HCT116 (cell line): ENCODE measurements around the gene MAPK8. TPM values are rescaled to one million over a fixed set of nuclear protein-coding genes. Genes with fewer than 3 reads are reported as not detected.

ENCODE experiments used
- ATAC-seq: fragments of 200-7000 bp; cut with Tn5 transposase; 2 replicates; pipeline ENCODE4 v1.9.1; 2020; ENCODE audit warnings: mild to moderate bottlenecking, moderate library complexity
- BruUV-seq: library from RNA; stranded (reverse); fragments of 400-500 nt; replicated peaks from 2 replicates; lab custom pipeline; 2021; lab: Mats Ljungman, UMichigan
- CTCF ChIA-PET: fragments of 300-600 bp; sonication (Branson Sonifier 250); formaldehyde crosslinking; loops from one replicate; lab custom pipeline; 2021; ENCODE audit warnings: antibody characterized with exemption; lab: Charles Lee
- POLR2A ChIA-PET: fragments of 300-600, 350-600 bp; sonication (Branson Sonifier 250); formaldehyde crosslinking; loops from one replicate; lab custom pipeline; 2021; ENCODE audit warnings: antibody characterized with exemption; lab: Charles Lee
- RAD21 ChIA-PET, 2 experiments: fragments of 300-600 bp; sonication (Branson Sonifier 250); formaldehyde crosslinking; loops; one replicate each; lab custom pipeline; 2023; ENCODE audit warnings: low total read pairs in 2 of 2; ENCODE audit not compliant: uncharacterized antibody in 2 of 2, unreplicated experiment in 2 of 2, low non-redundant PET in 1 of 2; lab: Charles Lee
- DNase-seq: peaks from one replicate; pipeline ENCODE4 v3.0.0-alpha.2; 2010; ENCODE audit warnings: low read depth, low spot score
- H2AFZ ChIP-seq: fragments of 200-600 bp; shearing (Covaris generic), sonication (generic); 2 replicates; pipeline ENCODE4 v1.6.1; 2017; ENCODE audit warnings: low read depth, mixed run types, mixed read lengths, antibody characterized with exemption, low read length; ENCODE audit not compliant: poor library complexity, severe bottlenecking
- H3K27ac ChIP-seq: 2 replicates; pipeline ENCODE4 v1.5.1; 2012; ENCODE audit warnings: low read depth, low read length
- H3K27me3 ChIP-seq: fragments of 200-600 bp; sonication (generic); 2 replicates; pipeline ENCODE4 v1.6.1; 2016; ENCODE audit warnings: mixed run types, low read length, mixed read lengths; ENCODE audit not compliant: insufficient read depth
- H3K36me3 ChIP-seq, 2 experiments: fragments of 200-500 bp in 1 of 2; fragments of 200-600 bp in 1 of 2; sonication (Bioruptor generic) in 1 of 2; sonication (generic) in 1 of 2; 2 replicates each; pipeline versions ENCODE4 v1.5.1 to v1.6.1; 2014 to 2016; ENCODE audit warnings: low read length in 2 of 2, inconsistent platforms in 1 of 2, mixed read lengths in 1 of 2, mixed run types in 1 of 2; ENCODE audit not compliant: insufficient read depth in 2 of 2, control insufficient read depth in 1 of 2
- H3K4me1 ChIP-seq, 2 experiments: fragments of 200-600 bp in 1 of 2; sonication (generic) in 1 of 2; 2 replicates each; pipeline versions ENCODE4 v1.5.1 to v1.6.1; 2012 to 2017; ENCODE audit warnings: low read length in 2 of 2, inconsistent platforms in 1 of 2, mild to moderate bottlenecking in 1 of 2, mixed read lengths in 1 of 2, mixed run types in 1 of 2, moderate library complexity in 1 of 2; ENCODE audit not compliant: insufficient read depth in 2 of 2, control insufficient read depth in 1 of 2
- H3K4me2 ChIP-seq: fragments of 200-600 bp; sonication (generic); 2 replicates; pipeline ENCODE4 v1.6.1; 2017; ENCODE audit warnings: mixed run types, low read length, mixed read lengths
- H3K4me3 ChIP-seq, 2 experiments: fragments of 200-600 bp in 1 of 2; sonication (generic) in 1 of 2; replicated peaks in 1 of 2; 2 replicates each; pipeline ENCODE4 v1.5.1; 2011 to 2016; ENCODE audit warnings: low read length in 2 of 2, control low read depth in 1 of 2, low read depth in 1 of 2, mild to moderate bottlenecking in 1 of 2, mixed read lengths in 1 of 2, mixed run types in 1 of 2
- H3K79me2 ChIP-seq: fragments of 200-600 bp; sonication (generic); 2 replicates; pipeline ENCODE4 v1.6.1; 2017; ENCODE audit warnings: mild to moderate bottlenecking, mixed run types, low read length, moderate library complexity, mixed read lengths; ENCODE audit not compliant: insufficient read depth
- H3K9ac ChIP-seq: fragments of 200-600 bp; sonication (generic); 2 replicates; pipeline ENCODE4 v1.6.1; 2016; ENCODE audit warnings: low read length, mixed read lengths
- H3K9me2 ChIP-seq: fragments of 200-600 bp; sonication (generic), shearing (Covaris generic); 2 replicates; pipeline ENCODE4 v1.6.1; 2017; ENCODE audit warnings: mixed run types, mild to moderate bottlenecking, moderate library complexity; ENCODE audit not compliant: insufficient read depth
- H3K9me3 ChIP-seq, 2 experiments: fragments of 200-500 bp in 1 of 2; fragments of 200-600 bp in 1 of 2; sonication (Bioruptor generic) in 1 of 2; sonication (generic) in 1 of 2; 2 replicates each; pipeline ENCODE4 v1.6.1; 2014 to 2017; ENCODE audit warnings: low read length in 2 of 2, mixed read lengths in 2 of 2, inconsistent platforms in 1 of 2, low read depth in 1 of 2, mild to moderate bottlenecking in 1 of 2, mixed run types in 1 of 2, moderate library complexity in 1 of 2; ENCODE audit not compliant: control insufficient read depth in 1 of 2, insufficient read depth in 1 of 2
- H4K20me1 ChIP-seq: fragments of 200-600 bp; sonication (generic), shearing (Covaris generic); 2 replicates; pipeline ENCODE4 v1.6.1; 2017; ENCODE audit warnings: mixed run types, mild to moderate bottlenecking, moderate library complexity; ENCODE audit not compliant: insufficient read depth
- ATF3 ChIP-seq: IDR thresholded peaks from 2 replicates; pipeline ENCODE4 v1.6.1; 2012
- ELF1 ChIP-seq: IDR thresholded peaks from 2 replicates; pipeline ENCODE4 v1.6.1; 2012; ENCODE audit warnings: low read depth, borderline replicate concordance
- EZH2 ChIP-seq: fragments of 200-600 bp; sonication (generic); IDR thresholded peaks from 2 replicates; pipeline ENCODE4 v1.6.1; 2017; ENCODE audit warnings: antibody characterized with exemption, mixed run types
- EZH2phosphoT487 ChIP-seq: fragments of 200-600 bp; IDR thresholded peaks from 2 replicates; pipeline ENCODE4 v1.6.1; 2018; ENCODE audit warnings: antibody characterized with exemption, borderline replicate concordance
- FOSL1 ChIP-seq: IDR thresholded peaks from 2 replicates; pipeline ENCODE4 v1.6.1; 2012; ENCODE audit warnings: low read depth
- JUND ChIP-seq: IDR thresholded peaks from 2 replicates; pipeline ENCODE4 v1.6.1; 2012
- MAX ChIP-seq: IDR thresholded peaks from 2 replicates; pipeline ENCODE4 v1.6.1; 2012
- POLR2AphosphoS5 ChIP-seq: IDR thresholded peaks from 2 replicates; pipeline ENCODE4 v1.6.1; 2011; ENCODE audit warnings: mild to moderate bottlenecking, low read depth, low read length, moderate library complexity
- REST ChIP-seq: IDR thresholded peaks from 2 replicates; pipeline ENCODE4 v1.6.1; 2012; ENCODE audit warnings: low read depth
- SP1 ChIP-seq: IDR thresholded peaks from 2 replicates; pipeline ENCODE4 v1.6.1; 2012; ENCODE audit warnings: low read depth
- TCF7L2 ChIP-seq: IDR thresholded peaks from 2 replicates; pipeline ENCODE4 v1.7.0; 2011; ENCODE audit warnings: borderline replicate concordance, inconsistent platforms; ENCODE audit not compliant: insufficient read depth, insufficient read length; ENCODE audit errors: extremely low read depth
- YY1 ChIP-seq: IDR thresholded peaks from 2 replicates; pipeline ENCODE4 v1.6.1; 2011; ENCODE audit warnings: low read length, low read depth, moderate library complexity, mild to moderate bottlenecking; ENCODE audit not compliant: insufficient replicate concordance; ENCODE audit errors: extremely low read depth
- ZFX ChIP-seq: fragments of 450-650 bp; IDR thresholded peaks from 2 replicates; pipeline ENCODE4 v1.6.1; 2017
- ZNF274 ChIP-seq: fragments of 200-500 bp; sonication (Bioruptor generic); IDR thresholded peaks from 2 replicates; pipeline ENCODE4 v1.6.1; 2014; ENCODE audit warnings: mild to moderate bottlenecking, low read depth, low read length, inconsistent platforms
- intact Hi-C: fragments of 100-400 bp; cut with micrococcal nuclease; formaldehyde crosslinking; loops from 2 replicates; pipeline ENCODE4 v1.10.0; 2022
- total RNA-seq: library from RNA; stranded (reverse); gene quantifications from one replicate; pipeline ENCODE4 v1.2.1, GENCODE V29; 2021; ENCODE audit not compliant: unreplicated experiment

The MAPK8 gene
- total RNA-seq, 1 experiment from 2014 or later: 71.0 TPM

GRCh38 chr10:48460182-48460581 lies 153.7 kb downstream of the MAPK8 start:
- ChIA-PET RAD21 (no interaction called here), POLR2A (no interaction called here), CTCF (no interaction called here)
- H3K4me3 ChIP-seq: no peak overlapping the region
- H3K79me2 ChIP-seq: no peaks in the 10 kb centered on the region
- BruUV-seq: no TSS peak
- no peaks in the 10 kb centered on the region for H3K9me3 ChIP-seq
- intact Hi-C loops: no loop called here
- no peak overlapping the region for H2AFZ ChIP-seq
- no peak for ATAC-seq
- no peak for DNase-seq
- no peak overlapping the region for H3K27ac ChIP-seq
- TF ChIP-seq ZFX (no peak), REST (no peak), FOSL1 (no peak), ATF3 (no peak), POLR2AphosphoS5 (no peak), ZNF274 (no peak), YY1 (no peak), TCF7L2 (no peak), JUND (no peak), EZH2phosphoT487 (no peak), ELF1 (no peak), SP1 (no peak), MAX (no peak), EZH2 (no peak)
- no peaks in the 10 kb centered on the region for H3K27me3 ChIP-seq
- no peaks in the 10 kb centered on the region for H3K9me2 ChIP-seq
- H4K20me1 ChIP-seq: no peaks in the 10 kb centered on the region
- no peaks in the 10 kb centered on the region for H3K4me1 ChIP-seq
- no peak overlapping the region for H3K9ac ChIP-seq
- no peaks in the 10 kb centered on the region for H3K36me3 ChIP-seq
- no peak overlapping the region for H3K4me2 ChIP-seq
